Natural killer cell (primary cell): Measurements from ENCODE around the gene FAF1. TPM values are rescaled to one million over a fixed set of nuclear protein-coding genes. Genes with fewer than 3 reads are reported as not detected.
"Not testable (repeated sequence)": the region's sequence is repeated elsewhere in the genome, so short reads cannot be mapped to it uniquely, and the experiment has no call there.

Source experiments
- ATAC-seq, 3 donors: fragments of 150-1000 bp in 2 of 3; fragments of 200-7000 bp in 1 of 3; cut with Tn5 transposase; 1 replicate in 1 of 3; 2 replicates in 2 of 3; pipeline ENCODE4 v1.10.0; 2021; ENCODE audit warnings: mild to moderate bottlenecking in 2 of 3, moderate library complexity in 2 of 3
- DNase-seq, 2 donors: peaks; one replicate each; pipeline versions ENCODE4 v3.0.0 to v3.0.0-alpha.2; 2013 to 2021; ENCODE audit warnings: mixed read lengths in 1 of 2
- H3K27ac ChIP-seq: one replicate; pipeline ENCODE4 v1.5.1; 2013; ENCODE audit warnings: mild to moderate bottlenecking, low read length
- H3K27me3 ChIP-seq: one replicate; pipeline ENCODE4 v1.6.1; 2013; ENCODE audit warnings: low read length; ENCODE audit not compliant: control insufficient read depth, insufficient read depth
- H3K36me3 ChIP-seq: one replicate; pipeline ENCODE4 v1.6.1; 2013; ENCODE audit warnings: low read length; ENCODE audit not compliant: control insufficient read depth, insufficient read depth
- H3K4me1 ChIP-seq: one replicate; pipeline ENCODE4 v1.6.1; 2013; ENCODE audit warnings: low read length; ENCODE audit not compliant: control insufficient read depth, insufficient read depth
- H3K4me3 ChIP-seq: one replicate; pipeline ENCODE4 v1.5.1; 2013; ENCODE audit warnings: low read length
- H3K9me3 ChIP-seq: one replicate; pipeline ENCODE4 v1.6.1; 2013; ENCODE audit warnings: low read length; ENCODE audit not compliant: control insufficient read depth, insufficient read depth
- H3K27ac Mint-ChIP-seq, 2 donors: one replicate each; pipeline ENCODE4 v1.8.0; 2022; ENCODE audit warnings: mild to moderate bottlenecking in 2 of 2, mixed read lengths in 2 of 2, moderate library complexity in 1 of 2
- H3K27me3 Mint-ChIP-seq, 2 donors: one replicate each; pipeline ENCODE4 v1.8.0; 2022; ENCODE audit warnings: low read depth in 2 of 2, mixed read lengths in 2 of 2
- H3K36me3 Mint-ChIP-seq: one replicate; pipeline ENCODE4 v1.8.0; 2022; ENCODE audit warnings: mixed read lengths
- H3K4me1 Mint-ChIP-seq, 2 donors: one replicate each; pipeline ENCODE4 v1.8.0; 2022; ENCODE audit warnings: mixed read lengths in 2 of 2
- H3K4me3 Mint-ChIP-seq: one replicate; pipeline ENCODE4 v1.8.0; 2022; ENCODE audit warnings: mild to moderate bottlenecking, moderate library complexity, mixed read lengths
- H3K9me3 Mint-ChIP-seq, 2 donors: one replicate each; pipeline ENCODE4 v1.8.0; 2022; ENCODE audit warnings: mixed read lengths in 2 of 2
- CTCF ChIP-seq: fragments of 200-600 bp; IDR thresholded peaks from one replicate; pipeline ENCODE4 v1.8.0; 2022; ENCODE audit warnings: antibody characterized with exemption
- WGBS: methylation state at CpG from one replicate; pipeline ENCODE4 v1.1.7; 2013; ENCODE audit warnings: missing lambda C conversion rate; ENCODE audit not compliant: insufficient coverage; 5-methylcytosine and 5-hydroxymethylcytosine counted together
- intact Hi-C: fragments of 100-400 bp; cut with micrococcal nuclease; formaldehyde crosslinking; loops from one replicate; pipeline ENCODE4 v1.14.2; 2022
- total RNA-seq, 4 donors: library from RNA; stranded (reverse); fragments of 120-200 nt in 1 of 4; gene quantifications; one replicate each; pipeline versions ENCODE4 v1.2.3 to v1.2.4, GENCODE V29; 2013 to 2022

Gene FAF1
- total RNA-seq, 3 donors from 2014 or later (not counting 1 experiment from before 2014, with no cell fraction given): 56.8 to 59.7 (median 57.2) TPM

- H3K9me3 ChIP-seq: no peaks in the 10 kb centered on the region
- intact Hi-C loops: no loop called here
- WGBS: 64% methylated on average over 4 of the region's 4 CpGs
- Mint-ChIP-seq H3K4me3 (no peak overlapping the region), H3K9me3 (no peaks in the 10 kb centered on the region), H3K27ac (no peak overlapping the region), H3K36me3 (no peaks in the 10 kb centered on the region), H3K4me1 (peaks cover 30 to 37% of the 10 kb centered on the region in 2 donors), H3K27me3 (no peaks in the 10 kb centered on the region)
- no peaks in the 10 kb centered on the region for H3K4me1 ChIP-seq
- H3K4me3 ChIP-seq: no peak overlapping the region
- H3K27ac ChIP-seq: no peak overlapping the region
- H3K27me3 ChIP-seq: no peaks in the 10 kb centered on the region
- TF ChIP-seq CTCF: no peak
- ATAC-seq: no peak
- DNase-seq: no peak
- no peaks in the 10 kb centered on the region for H3K36me3 ChIP-seq
Measured at GRCh38 chr1:50917138-50918137, 42.6 kb downstream of the FAF1 start.

- Histone ChIP-seq H3K4me3 (no peak overlapping the region), H3K27me3 (no peaks in the 10 kb centered on the region), H3K27ac (no peak overlapping the region), H3K4me1 (no peaks in the 10 kb centered on the region), H3K36me3 (no peaks in the 10 kb centered on the region), H3K9me3 (no peaks in the 10 kb centered on the region)
- TF ChIP-seq CTCF: no peak
- no peaks in the 10 kb centered on the region for H3K9me3 Mint-ChIP-seq
- H3K4me3 Mint-ChIP-seq: no peak overlapping the region
- H3K27me3 Mint-ChIP-seq: no peaks in the 10 kb centered on the region
- intact Hi-C loops: no loop called here
- H3K27ac Mint-ChIP-seq: no peak overlapping the region
- ATAC-seq (no peak), DNase-seq (no peak)
- 80% methylated on average over 1 of the region's 2 CpGs for WGBS
- H3K4me1 Mint-ChIP-seq: peaks cover 23 to 30% of the 10 kb centered on the region in 2 donors
- no peaks in the 10 kb centered on the region for H3K36me3 Mint-ChIP-seq
Measured at GRCh38 chr1:50915621-50916020, 44.4 kb downstream of the FAF1 start.

GRCh38 chr1:50913954-50914353 is 46.1 kb downstream of the FAF1 start:
- 91% methylated on average over 1 of the region's 1 CpG for WGBS
- no peak for DNase-seq
- no peaks in the 10 kb centered on the region for H3K27me3 ChIP-seq
- Mint-ChIP-seq H3K27me3 (no peaks in the 10 kb centered on the region), H3K27ac (no peak overlapping the region), H3K4me1 (peaks cover 23 to 36% of the 10 kb centered on the region in 2 donors), H3K4me3 (no peak overlapping the region), H3K36me3 (no peaks in the 10 kb centered on the region), H3K9me3 (no peaks in the 10 kb centered on the region)
- no peak overlapping the region for H3K27ac ChIP-seq
- H3K9me3 ChIP-seq: no peaks in the 10 kb centered on the region
- no peak for TF ChIP-seq CTCF
- intact Hi-C loops: no loop called here
- H3K4me1 ChIP-seq: no peaks in the 10 kb centered on the region
- no peak overlapping the region for H3K4me3 ChIP-seq
- no peak for ATAC-seq
- H3K36me3 ChIP-seq: no peaks in the 10 kb centered on the region

GRCh38 chr1:50910356-50910755 is 49.7 kb downstream of the FAF1 start:
- DNase-seq, H3K4me3 ChIP-seq, H3K4me1 ChIP-seq, H3K9me3 Mint-ChIP-seq, H3K36me3 Mint-ChIP-seq, H3K27me3 Mint-ChIP-seq, intact Hi-C loops, H3K27ac Mint-ChIP-seq, H3K9me3 ChIP-seq, H3K36me3 ChIP-seq, H3K27ac ChIP-seq, H3K4me3 Mint-ChIP-seq, H3K27me3 ChIP-seq, ATAC-seq: not testable (repeated sequence)
- H3K4me1 Mint-ChIP-seq: peaks cover 22 to 25% of the 10 kb centered on the region in 2 donors
- WGBS: 99% methylated on average over 12 of the region's 12 CpGs

GRCh38 chr1:50907610-50908009 is 52.5 kb downstream of the FAF1 start:
- H3K9me3 Mint-ChIP-seq, H3K27me3 Mint-ChIP-seq, H3K27ac Mint-ChIP-seq, DNase-seq, H3K27me3 ChIP-seq, ATAC-seq, H3K4me1 ChIP-seq, H3K36me3 Mint-ChIP-seq, H3K27ac ChIP-seq, H3K4me3 ChIP-seq, H3K4me3 Mint-ChIP-seq, H3K9me3 ChIP-seq, intact Hi-C loops, H3K36me3 ChIP-seq: not testable (repeated sequence)
- H3K4me1 Mint-ChIP-seq: peaks cover 15 to 27% of the 10 kb centered on the region in 2 donors

GRCh38 chr1:50906050-50906449 is 54.0 kb downstream of the FAF1 start:
- H3K27me3 Mint-ChIP-seq, ATAC-seq, intact Hi-C loops, H3K4me3 ChIP-seq, H3K36me3 ChIP-seq, DNase-seq, H3K9me3 Mint-ChIP-seq, H3K27ac Mint-ChIP-seq, H3K36me3 Mint-ChIP-seq, H3K27me3 ChIP-seq, H3K27ac ChIP-seq, H3K4me1 ChIP-seq, H3K4me3 Mint-ChIP-seq, H3K9me3 ChIP-seq: not testable (repeated sequence)
- 100% methylated on average over 1 of the region's 1 CpG for WGBS
- H3K4me1 Mint-ChIP-seq: peaks cover 15 to 27% of the 10 kb centered on the region in 2 donors
